Neural progenitor cell (in vitro differentiated cells): Measurements from ENCODE around the gene CCDC8.

ENCODE experiments used
- CTCF ChIP-seq: fragments of 200-600 bp; sonication (generic); IDR thresholded peaks from 2 replicates; pipeline ENCODE4 v1.5.1; 2017; ENCODE audit warnings: antibody characterized with exemption, mild to moderate bottlenecking
- EZH2 ChIP-seq: fragments of 200-600 bp; sonication (generic); IDR thresholded peaks from 2 replicates; pipeline ENCODE4 v1.6.1; 2017; ENCODE audit warnings: antibody characterized with exemption, mild to moderate bottlenecking, moderate library complexity
- EZH2phosphoT487 ChIP-seq: fragments of 200-600 bp; sonication (generic); IDR thresholded peaks from 2 replicates; pipeline ENCODE4 v1.6.1; 2017; ENCODE audit warnings: antibody characterized with exemption

DNA sequence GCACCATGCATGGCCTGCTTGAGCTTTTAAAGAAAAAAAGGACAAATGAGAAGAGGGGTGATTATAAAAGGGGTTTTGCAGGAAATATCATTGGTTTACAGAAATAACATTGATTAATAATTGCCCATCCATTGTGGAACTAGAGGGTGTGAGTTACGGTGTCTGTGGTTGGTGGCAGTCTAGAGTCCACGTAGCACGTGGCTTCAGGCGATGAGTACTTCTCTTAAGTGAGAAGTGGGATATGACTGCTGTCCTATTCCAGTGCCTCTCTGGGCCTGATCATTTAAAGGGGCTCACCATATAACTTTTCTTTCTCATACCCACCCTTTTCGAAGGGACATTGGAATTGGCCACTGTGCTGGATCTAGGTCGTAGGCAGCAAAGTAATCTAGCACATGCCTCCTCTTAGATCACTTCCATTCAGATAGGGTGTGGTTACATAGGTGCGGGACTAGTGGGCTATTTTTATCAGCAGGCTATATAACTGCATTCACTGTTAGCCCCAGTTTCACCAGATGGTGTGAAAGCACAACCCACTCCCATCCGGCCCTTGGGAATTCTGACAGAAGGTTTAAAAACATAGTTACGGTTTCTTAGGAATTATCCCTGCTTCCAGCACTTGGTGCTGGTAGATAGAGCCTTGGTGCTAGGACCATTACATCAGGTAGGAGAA is 46.6 kb downstream of the CCDC8 start:
- TF ChIP-seq CTCF (no peak), EZH2 (no peak), EZH2phosphoT487 (no peak)
